Kidney epithelial cell (primary cell): ENCODE measurements around the gene GRIK4. TPM values are rescaled to one million over a fixed set of nuclear protein-coding genes. Genes with fewer than 3 reads are reported as not detected.

Experiments used
- DNase-seq: peaks from one replicate; pipeline ENCODE4 v3.0.0-alpha.2; 2010; ENCODE audit warnings: low read depth
- H3K27me3 ChIP-seq: 2 replicates; pipeline ENCODE4 v1.6.0; 2011; ENCODE audit warnings: low read length; ENCODE audit not compliant: control insufficient read depth, insufficient read depth
- H3K36me3 ChIP-seq: 2 replicates; pipeline ENCODE4 v1.5.1; 2011; ENCODE audit warnings: low read length; ENCODE audit not compliant: control insufficient read depth, insufficient read depth
- H3K4me3 ChIP-seq: 2 replicates; pipeline ENCODE4 v1.5.1; 2011; ENCODE audit warnings: low read depth, mild to moderate bottlenecking, control low read depth, low read length
- CTCF ChIP-seq: IDR thresholded peaks from 2 replicates; pipeline ENCODE4 v1.5.1; 2011; ENCODE audit warnings: mild to moderate bottlenecking, moderate library complexity, low read length, control low read depth, inconsistent platforms; ENCODE audit not compliant: insufficient read depth, poor library complexity, severe bottlenecking
- total RNA-seq: library from RNA; depleted of rRNA; stranded (reverse); fragments of >200 nt; gene quantifications from 2 replicates; pipeline ENCODE4 v1.2.3, GENCODE V29; 2015

GRIK4 gene
- total RNA-seq, 1 donor from 2014 or later, result 0.17 TPM

GRCh38 chr11:120923866-120924508 is 412.4 kb downstream of the GRIK4 start:
- no peak for DNase-seq
- Histone ChIP-seq H3K27me3 (no peaks in the 10 kb centered on the region), H3K36me3 (no peaks in the 10 kb centered on the region), H3K4me3 (no peak overlapping the region)
- TF ChIP-seq CTCF, result no peak

- H3K36me3 ChIP-seq, result no peaks in the 10 kb centered on the region
- H3K27me3 ChIP-seq, result no peaks in the 10 kb centered on the region
- no peak overlapping the region for H3K4me3 ChIP-seq
- no peak for TF ChIP-seq CTCF
- no peak for DNase-seq
Observed at GRCh38 chr11:120925944-120926343, 414.4 kb downstream of the GRIK4 start.

- H3K4me3 ChIP-seq, result no peak overlapping the region
- peak; percentile 5 for TF ChIP-seq CTCF
- no peaks in the 10 kb centered on the region for H3K36me3 ChIP-seq
- no peak for DNase-seq
- no peaks in the 10 kb centered on the region for H3K27me3 ChIP-seq
Observed at GRCh38 chr11:120928627-120929026, 417.1 kb downstream of the GRIK4 start.

DNA sequence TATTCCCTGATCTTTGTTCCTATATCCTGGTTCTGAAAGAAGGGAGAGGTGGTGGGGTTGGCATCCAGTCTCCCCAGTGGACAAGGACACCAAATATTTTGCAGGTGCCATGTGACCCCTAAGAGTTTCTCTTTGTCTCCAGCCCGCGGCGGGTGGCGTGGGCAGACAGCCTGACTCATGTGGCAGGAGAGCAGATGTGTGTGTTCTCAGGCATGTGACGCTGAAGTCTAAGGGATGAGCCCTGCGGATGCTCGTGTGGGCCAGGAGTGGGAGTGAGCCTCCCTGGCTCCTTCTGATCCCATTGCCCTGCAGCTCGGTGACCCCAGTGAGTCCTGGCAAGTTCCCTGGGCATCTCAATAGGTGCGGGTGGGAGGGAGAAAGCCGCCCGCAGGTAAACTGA is 417.5 kb downstream of the GRIK4 start:
- Histone ChIP-seq H3K4me3 (no peak overlapping the region), H3K27me3 (no peaks in the 10 kb centered on the region), H3K36me3 (no peaks in the 10 kb centered on the region)
- TF ChIP-seq CTCF, result no peak
- peak; percentile 16 for DNase-seq

- no peak for DNase-seq
- Histone ChIP-seq H3K4me3 (no peak overlapping the region), H3K36me3 (no peaks in the 10 kb centered on the region), H3K27me3 (no peaks in the 10 kb centered on the region)
- TF ChIP-seq CTCF, result peak; percentile 76
Observed at GRCh38 chr11:120929664-120930154, 418.2 kb downstream of the GRIK4 start.
